Liver (tissue), 3 donors: Measurements from ENCODE around the gene ATG2B.

ENCODE experiments used
- CTCF ChIP-seq: fragments of 150-350 bp; IDR thresholded peaks from 2 replicates; pipeline ENCODE4 v1.5.1; 2017; ENCODE audit warnings: improper control_type of control experiment, low read depth, low read length; ENCODE audit not compliant: missing input control
- GABPA ChIP-seq, 2 donors: IDR thresholded peaks in 1 of 2; conservative IDR thresholded peaks in 1 of 2; 2 replicates each; pipeline ENCODE4 v1.6.1; 2016; ENCODE audit warnings: antibody characterized with exemption in 2 of 2, mild to moderate bottlenecking in 1 of 2, moderate library complexity in 1 of 2
- REST ChIP-seq: IDR thresholded peaks from 2 replicates; pipeline ENCODE4 v1.6.1; 2016; ENCODE audit warnings: antibody characterized with exemption, mild to moderate bottlenecking
- donor health status: healthy.
- donor health status: healthy.

- TF ChIP-seq REST (no peak), CTCF (no peak), GABPA (IDR thresholded peaks at IDR 0.05 in 1 of 2, conservative IDR thresholded peaks at IDR 0.05 in 1 of 2) (no peak)
These were observed 101.1 kb downstream of the ATG2B start for GRCh38 chr14:96261772-96262655.
